ENCODE measurements around the gene DCLK1. TPM values are rescaled to one million over a fixed set of nuclear protein-coding genes. Genes with fewer than 3 reads are reported as not detected.

DCLK1 gene
- total and polyA plus RNA-seq, 10 of the 15 experiments (the other 5 are each of a cell fraction or from before 2014, with no cell fraction given), result not detected

- ChIA-PET SMC1A (ENCODE audit: uncharacterized antibody, unreplicated experiment) (no interaction called here), RAD21 (ENCODE audit: unreplicated experiment) (no interaction called here), POLR2A (no interaction called here), CTCF (no interaction called here)
- no peaks in the 10 kb centered on the region for H3K79me2 ChIP-seq (ENCODE audit: control insufficient read depth, insufficient read depth, low read length)
- intact Hi-C loops (cut with micrococcal nuclease; ENCODE audit: unreplicated experiment) (no loop called here), in situ Hi-C loops (cut with MboI) (no loop called here)
- no peak overlapping the region for H3K4me3 ChIP-seq
- FAIRE-seq (no peak), ATAC-seq (no peak), DNase-seq (ENCODE audit: low read depth, low spot score) (no peak)
- WGBS (ENCODE audit: insufficient coverage, insufficient replicate concordance, low lambda C conversion rate, missing lambda C conversion rate), result 30% methylated on average over 7 of the region's 7 CpGs
- no peak overlapping the region for H3K4me2 ChIP-seq (ENCODE audit: control insufficient read depth, insufficient read depth)
- no peak overlapping the region for H3K27ac ChIP-seq (ENCODE audit: control insufficient read depth, insufficient read depth)
- H3K9ac ChIP-seq (ENCODE audit: control insufficient read depth, insufficient read depth, low read length), result no peak overlapping the region
- H3K9me3 ChIP-seq (replicated peaks; ENCODE audit: control insufficient read depth, insufficient read depth, low read length), result no peaks in the 10 kb centered on the region
- H3K36me3 ChIP-seq (ENCODE audit: control insufficient read depth in 2 of 2, insufficient read depth in 2 of 2, low read length in 1 of 2), result no peaks in the 10 kb centered on the region
- H3K4me1 ChIP-seq (ENCODE audit: control insufficient read depth, insufficient read depth, low read length), result no peaks in the 10 kb centered on the region
- no TSS peak for BruUV-seq (replicated peaks)
- no peaks in the 10 kb centered on the region for H3K27me3 ChIP-seq (replicated peaks in 1 of 2; ENCODE audit: control insufficient read depth in 2 of 2, insufficient read depth in 2 of 2, low read length in 1 of 2)
- H4K20me1 ChIP-seq (ENCODE audit: control insufficient read depth, insufficient read depth), result no peaks in the 10 kb centered on the region
- TF ChIP-seq CHD1 (IDR thresholded peaks at IDR 0.05; ENCODE audit: low read depth, low read length) (no peak), PML (IDR thresholded peaks at IDR 0.05; ENCODE audit: low read length) (no peak), POU2F2 (IDR thresholded peaks at IDR 0.05; ENCODE audit: borderline replicate concordance, low read depth, low read length) (no peak), PBX3 (IDR thresholded peaks at IDR 0.05; ENCODE audit: insufficient replicate concordance, low read depth, low read length) (no peak), ETV6 (conservative IDR thresholded peaks at IDR 0.05 in 1 of 2, IDR thresholded peaks at IDR 0.05 in 1 of 2; ENCODE audit: borderline replicate concordance in 1 of 2, low read depth in 1 of 2) (no peak), TCF3 (IDR thresholded peaks at IDR 0.05; ENCODE audit: borderline replicate concordance, insufficient read depth, low read depth, low read length) (no peak), FOXK2 (IDR thresholded peaks at IDR 0.05) (no peak), SREBF1 (IDR thresholded peaks at IDR 0.05; ENCODE audit: low read length) (no peak), HCFC1 (IDR thresholded peaks at IDR 0.05; ENCODE audit: low read length) (no peak), JUNB (IDR thresholded peaks at IDR 0.05) (no peak), BCLAF1 (IDR thresholded peaks at IDR 0.05) (no peak), ZNF622 (IDR thresholded peaks at IDR 0.05) (no peak), SREBF2 (IDR thresholded peaks at IDR 0.05; ENCODE audit: low read length) (no peak), HDGF (IDR thresholded peaks at IDR 0.05) (no peak), JUND (IDR thresholded peaks at IDR 0.05; ENCODE audit: low read depth, low read length) (no peak), ZNF24 (IDR thresholded peaks at IDR 0.05) (no peak), BRCA1 (IDR thresholded peaks at IDR 0.05; ENCODE audit: low read depth, low read length) (no peak)
- H2AFZ ChIP-seq (ENCODE audit: control insufficient read depth, low read depth, low read length), result no peak overlapping the region
These were observed 165.8 kb downstream of the DCLK1 start for GRCh38 chr13:35965226-35965927.
